ENCODE data around the gene SYP.
"Not testable (repeated sequence)": the region's sequence is repeated elsewhere in the genome, so short reads cannot be mapped to it uniquely, and the experiment has no call there.

- TF ChIP-seq CTCF, EZH2phosphoT487 (IDR thresholded peaks at IDR 0.05): not testable (repeated sequence)
These were observed 50.7 kb downstream of the SYP start for GRCh38 chrX:49149291-49149690.
